ENCODE data around the gene TEX19. TPM values are rescaled to one million over a fixed set of nuclear protein-coding genes. Genes with fewer than 3 reads are reported as not detected.
A peak's percentile ranks its signal among the peaks of the same experiment; 100 is the strongest.

TEX19 gene
- total and polyA plus RNA-seq, 9 of the 15 experiments (the other 6 are each of a cell fraction or from before 2014, with no cell fraction given), result 0.10 to 4.9 (median 1.9) TPM

GRCh38 chr17:82343560-82343959 is 15.5 kb upstream of the TEX19 start (continued):
- TF ChIP-seq, protein P1, sequence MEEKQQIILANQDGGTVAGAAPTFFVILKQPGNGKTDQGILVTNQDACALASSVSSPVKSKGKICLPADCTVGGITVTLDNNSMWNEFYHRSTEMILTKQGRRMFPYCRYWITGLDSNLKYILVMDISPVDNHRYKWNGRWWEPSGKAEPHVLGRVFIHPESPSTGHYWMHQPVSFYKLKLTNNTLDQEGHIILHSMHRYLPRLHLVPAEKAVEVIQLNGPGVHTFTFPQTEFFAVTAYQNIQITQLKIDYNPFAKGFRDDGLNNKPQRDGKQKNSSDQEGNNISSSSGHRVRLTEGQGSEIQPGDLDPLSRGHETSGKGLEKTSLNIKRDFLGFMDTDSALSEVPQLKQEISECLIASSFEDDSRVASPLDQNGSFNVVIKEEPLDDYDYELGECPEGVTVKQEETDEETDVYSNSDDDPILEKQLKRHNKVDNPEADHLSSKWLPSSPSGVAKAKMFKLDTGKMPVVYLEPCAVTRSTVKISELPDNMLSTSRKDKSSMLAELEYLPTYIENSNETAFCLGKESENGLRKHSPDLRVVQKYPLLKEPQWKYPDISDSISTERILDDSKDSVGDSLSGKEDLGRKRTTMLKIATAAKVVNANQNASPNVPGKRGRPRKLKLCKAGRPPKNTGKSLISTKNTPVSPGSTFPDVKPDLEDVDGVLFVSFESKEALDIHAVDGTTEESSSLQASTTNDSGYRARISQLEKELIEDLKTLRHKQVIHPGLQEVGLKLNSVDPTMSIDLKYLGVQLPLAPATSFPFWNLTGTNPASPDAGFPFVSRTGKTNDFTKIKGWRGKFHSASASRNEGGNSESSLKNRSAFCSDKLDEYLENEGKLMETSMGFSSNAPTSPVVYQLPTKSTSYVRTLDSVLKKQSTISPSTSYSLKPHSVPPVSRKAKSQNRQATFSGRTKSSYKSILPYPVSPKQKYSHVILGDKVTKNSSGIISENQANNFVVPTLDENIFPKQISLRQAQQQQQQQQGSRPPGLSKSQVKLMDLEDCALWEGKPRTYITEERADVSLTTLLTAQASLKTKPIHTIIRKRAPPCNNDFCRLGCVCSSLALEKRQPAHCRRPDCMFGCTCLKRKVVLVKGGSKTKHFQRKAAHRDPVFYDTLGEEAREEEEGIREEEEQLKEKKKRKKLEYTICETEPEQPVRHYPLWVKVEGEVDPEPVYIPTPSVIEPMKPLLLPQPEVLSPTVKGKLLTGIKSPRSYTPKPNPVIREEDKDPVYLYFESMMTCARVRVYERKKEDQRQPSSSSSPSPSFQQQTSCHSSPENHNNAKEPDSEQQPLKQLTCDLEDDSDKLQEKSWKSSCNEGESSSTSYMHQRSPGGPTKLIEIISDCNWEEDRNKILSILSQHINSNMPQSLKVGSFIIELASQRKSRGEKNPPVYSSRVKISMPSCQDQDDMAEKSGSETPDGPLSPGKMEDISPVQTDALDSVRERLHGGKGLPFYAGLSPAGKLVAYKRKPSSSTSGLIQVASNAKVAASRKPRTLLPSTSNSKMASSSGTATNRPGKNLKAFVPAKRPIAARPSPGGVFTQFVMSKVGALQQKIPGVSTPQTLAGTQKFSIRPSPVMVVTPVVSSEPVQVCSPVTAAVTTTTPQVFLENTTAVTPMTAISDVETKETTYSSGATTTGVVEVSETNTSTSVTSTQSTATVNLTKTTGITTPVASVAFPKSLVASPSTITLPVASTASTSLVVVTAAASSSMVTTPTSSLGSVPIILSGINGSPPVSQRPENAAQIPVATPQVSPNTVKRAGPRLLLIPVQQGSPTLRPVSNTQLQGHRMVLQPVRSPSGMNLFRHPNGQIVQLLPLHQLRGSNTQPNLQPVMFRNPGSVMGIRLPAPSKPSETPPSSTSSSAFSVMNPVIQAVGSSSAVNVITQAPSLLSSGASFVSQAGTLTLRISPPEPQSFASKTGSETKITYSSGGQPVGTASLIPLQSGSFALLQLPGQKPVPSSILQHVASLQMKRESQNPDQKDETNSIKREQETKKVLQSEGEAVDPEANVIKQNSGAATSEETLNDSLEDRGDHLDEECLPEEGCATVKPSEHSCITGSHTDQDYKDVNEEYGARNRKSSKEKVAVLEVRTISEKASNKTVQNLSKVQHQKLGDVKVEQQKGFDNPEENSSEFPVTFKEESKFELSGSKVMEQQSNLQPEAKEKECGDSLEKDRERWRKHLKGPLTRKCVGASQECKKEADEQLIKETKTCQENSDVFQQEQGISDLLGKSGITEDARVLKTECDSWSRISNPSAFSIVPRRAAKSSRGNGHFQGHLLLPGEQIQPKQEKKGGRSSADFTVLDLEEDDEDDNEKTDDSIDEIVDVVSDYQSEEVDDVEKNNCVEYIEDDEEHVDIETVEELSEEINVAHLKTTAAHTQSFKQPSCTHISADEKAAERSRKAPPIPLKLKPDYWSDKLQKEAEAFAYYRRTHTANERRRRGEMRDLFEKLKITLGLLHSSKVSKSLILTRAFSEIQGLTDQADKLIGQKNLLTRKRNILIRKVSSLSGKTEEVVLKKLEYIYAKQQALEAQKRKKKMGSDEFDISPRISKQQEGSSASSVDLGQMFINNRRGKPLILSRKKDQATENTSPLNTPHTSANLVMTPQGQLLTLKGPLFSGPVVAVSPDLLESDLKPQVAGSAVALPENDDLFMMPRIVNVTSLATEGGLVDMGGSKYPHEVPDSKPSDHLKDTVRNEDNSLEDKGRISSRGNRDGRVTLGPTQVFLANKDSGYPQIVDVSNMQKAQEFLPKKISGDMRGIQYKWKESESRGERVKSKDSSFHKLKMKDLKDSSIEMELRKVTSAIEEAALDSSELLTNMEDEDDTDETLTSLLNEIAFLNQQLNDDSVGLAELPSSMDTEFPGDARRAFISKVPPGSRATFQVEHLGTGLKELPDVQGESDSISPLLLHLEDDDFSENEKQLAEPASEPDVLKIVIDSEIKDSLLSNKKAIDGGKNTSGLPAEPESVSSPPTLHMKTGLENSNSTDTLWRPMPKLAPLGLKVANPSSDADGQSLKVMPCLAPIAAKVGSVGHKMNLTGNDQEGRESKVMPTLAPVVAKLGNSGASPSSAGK (IDR thresholded peaks at IDR 0.05), result no peak
- TF ChIP-seq BRCA1 (IDR thresholded peaks at IDR 0.05) (no peak), BRCA1 (CRISPR knock-in tag; IDR thresholded peaks at IDR 0.05) (no peak), KDM5B (IDR thresholded peaks at IDR 0.05; ENCODE audit: insufficient replicate concordance, low read depth, low read length) (peak; percentile 95), KLF1 (tag; IDR thresholded peaks at IDR 0.05) (no peak), HSF4 (CRISPR knock-in tag; IDR thresholded peaks at IDR 0.05; ENCODE audit: borderline replicate concordance) (no peak), RHOXF2B (CRISPR knock-in tag; conservative IDR thresholded peaks at IDR 0.05) (no peak), TCFL5 (CRISPR knock-in tag; conservative IDR thresholded peaks at IDR 0.05) (no peak), SAFB2 (IDR thresholded peaks at IDR 0.05; ENCODE audit: borderline replicate concordance, low read depth, low read length, severe bottlenecking) (no peak), CC2D1A (IDR thresholded peaks at IDR 0.05) (no peak), POU5F1 (IDR thresholded peaks at IDR 0.05; ENCODE audit: borderline replicate concordance, low read depth, low read length, partially characterized antibody) (no peak), ZNF589 (CRISPR knock-in tag; IDR thresholded peaks at IDR 0.05; ENCODE audit: low read depth) (no peak)
- TF ChIP-seq, protein P2, sequence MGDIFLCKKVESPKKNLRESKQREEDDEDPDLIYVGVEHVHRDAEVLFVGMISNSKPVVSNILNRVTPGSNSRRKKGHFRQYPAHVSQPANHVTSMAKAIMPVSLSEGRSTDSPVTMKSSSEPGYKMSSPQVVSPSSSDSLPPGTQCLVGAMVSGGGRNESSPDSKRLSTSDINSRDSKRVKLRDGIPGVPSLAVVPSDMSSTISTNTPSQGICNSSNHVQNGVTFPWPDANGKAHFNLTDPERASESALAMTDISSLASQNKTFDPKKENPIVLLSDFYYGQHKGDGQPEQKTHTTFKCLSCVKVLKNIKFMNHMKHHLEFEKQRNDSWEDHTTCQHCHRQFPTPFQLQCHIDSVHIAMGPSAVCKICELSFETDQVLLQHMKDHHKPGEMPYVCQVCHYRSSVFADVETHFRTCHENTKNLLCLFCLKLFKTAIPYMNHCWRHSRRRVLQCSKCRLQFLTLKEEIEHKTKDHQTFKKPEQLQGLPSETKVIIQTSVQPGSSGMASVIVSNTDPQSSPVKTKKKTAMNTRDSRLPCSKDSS (IDR thresholded peaks at IDR 0.05; ENCODE audit: low read depth, partially characterized antibody), result no peak
